GM06990 (cell line): ENCODE data around the gene RRP1.

ENCODE experiments used
- DNase-seq: peaks from one replicate; pipeline ENCODE4 v3.0.0-alpha.2; 2011; ENCODE audit not compliant: insufficient read length; ENCODE audit errors: extremely low read depth
- H3K27me3 ChIP-seq: replicated peaks from 2 replicates; pipeline ENCODE4 v1.6.0; 2011; ENCODE audit warnings: low read length; ENCODE audit not compliant: control insufficient read depth, insufficient read depth
- H3K36me3 ChIP-seq: 2 replicates; pipeline ENCODE4 v1.5.1; 2011; ENCODE audit warnings: low read length; ENCODE audit not compliant: control insufficient read depth, insufficient read depth
- H3K4me3 ChIP-seq: replicated peaks from 2 replicates; pipeline ENCODE4 v1.5.1; 2011; ENCODE audit warnings: low read depth, mild to moderate bottlenecking, control low read depth, low read length
- TF ChIP-seq, protein P1 (sequence below): IDR thresholded peaks from 2 replicates; pipeline ENCODE4 v1.5.1; 2011; ENCODE audit warnings: low read length, control low read depth, mild to moderate bottlenecking, inconsistent platforms; ENCODE audit not compliant: insufficient read depth, poor library complexity, severe bottlenecking

The RRP1 gene

DNA sequence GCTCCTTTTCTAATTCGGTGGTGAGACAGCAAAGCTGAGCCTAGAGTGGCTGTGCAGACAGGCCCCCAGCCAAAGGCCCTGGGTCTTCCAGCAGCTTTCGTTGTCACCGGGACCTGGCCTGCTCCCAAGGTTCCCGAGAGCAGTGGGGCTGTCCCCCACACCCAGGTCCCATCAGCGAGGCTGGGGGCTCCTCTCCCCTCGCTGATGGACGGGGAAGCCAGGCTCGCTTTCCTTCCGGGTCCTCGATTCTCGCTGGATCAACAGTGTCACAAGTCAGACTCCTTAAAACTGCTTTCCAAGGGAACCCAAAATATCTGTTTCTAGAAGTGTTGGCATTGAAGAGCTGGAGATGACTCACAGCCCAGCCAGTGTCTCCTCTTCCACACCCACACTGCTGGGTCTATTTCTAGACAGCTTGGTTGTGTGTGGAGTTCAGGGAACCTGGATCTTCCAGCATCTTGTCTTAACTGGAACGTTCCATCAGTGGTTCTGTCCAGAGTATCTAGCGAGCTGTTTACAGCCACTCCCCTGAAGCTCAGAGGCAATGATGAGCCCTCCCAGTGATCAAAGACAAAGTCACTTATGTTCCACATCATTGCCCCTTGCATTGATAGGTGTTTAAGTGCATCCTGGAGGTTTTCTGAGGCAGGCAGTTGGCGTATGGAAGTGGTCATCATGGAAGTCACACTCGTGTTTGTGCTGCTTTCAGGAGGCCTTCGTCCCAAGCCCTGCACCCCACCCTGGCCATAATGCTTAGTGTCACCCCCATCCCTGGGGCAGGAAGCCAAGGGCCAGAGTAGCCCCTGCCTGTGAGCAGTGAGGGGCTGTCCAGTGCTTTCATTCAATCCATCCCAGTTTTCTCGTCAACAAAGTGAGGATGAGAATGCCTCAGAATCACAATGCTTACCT lies 35.2 kb downstream of the RRP1 start:
- Histone ChIP-seq H3K27me3 (no peaks in the 10 kb centered on the region), H3K36me3 (no peaks in the 10 kb centered on the region), H3K4me3 (no peak overlapping the region)
- DNase-seq, result no peak
- TF ChIP-seq, protein P1, sequence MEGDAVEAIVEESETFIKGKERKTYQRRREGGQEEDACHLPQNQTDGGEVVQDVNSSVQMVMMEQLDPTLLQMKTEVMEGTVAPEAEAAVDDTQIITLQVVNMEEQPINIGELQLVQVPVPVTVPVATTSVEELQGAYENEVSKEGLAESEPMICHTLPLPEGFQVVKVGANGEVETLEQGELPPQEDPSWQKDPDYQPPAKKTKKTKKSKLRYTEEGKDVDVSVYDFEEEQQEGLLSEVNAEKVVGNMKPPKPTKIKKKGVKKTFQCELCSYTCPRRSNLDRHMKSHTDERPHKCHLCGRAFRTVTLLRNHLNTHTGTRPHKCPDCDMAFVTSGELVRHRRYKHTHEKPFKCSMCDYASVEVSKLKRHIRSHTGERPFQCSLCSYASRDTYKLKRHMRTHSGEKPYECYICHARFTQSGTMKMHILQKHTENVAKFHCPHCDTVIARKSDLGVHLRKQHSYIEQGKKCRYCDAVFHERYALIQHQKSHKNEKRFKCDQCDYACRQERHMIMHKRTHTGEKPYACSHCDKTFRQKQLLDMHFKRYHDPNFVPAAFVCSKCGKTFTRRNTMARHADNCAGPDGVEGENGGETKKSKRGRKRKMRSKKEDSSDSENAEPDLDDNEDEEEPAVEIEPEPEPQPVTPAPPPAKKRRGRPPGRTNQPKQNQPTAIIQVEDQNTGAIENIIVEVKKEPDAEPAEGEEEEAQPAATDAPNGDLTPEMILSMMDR, result no peak

- Histone ChIP-seq H3K36me3 (no peaks in the 10 kb centered on the region), H3K27me3 (no peaks in the 10 kb centered on the region), H3K4me3 (no peak overlapping the region)
- no peak for DNase-seq
- TF ChIP-seq, protein P1, result no peak
Observed at GRCh38 chr21:43825242-43825935, 36.0 kb downstream of the RRP1 start.

GRCh38 chr21:43825936-43826622 lies 36.7 kb downstream of the RRP1 start:
- Histone ChIP-seq H3K4me3 (no peak overlapping the region), H3K27me3 (no peaks in the 10 kb centered on the region)
- DNase-seq, result no peak

GRCh38 chr21:43826623-43826974 lies 37.2 kb downstream of the RRP1 start:
- Histone ChIP-seq H3K4me3 (no peak overlapping the region), H3K36me3 (no peaks in the 10 kb centered on the region), H3K27me3 (no peaks in the 10 kb centered on the region)
- no peak for DNase-seq
- TF ChIP-seq, protein P1, result no peak

More at GRCh38 chr21:43825936-43826622, 36.7 kb downstream of the RRP1 start:
- no peaks in the 10 kb centered on the region for H3K36me3 ChIP-seq
- TF ChIP-seq, protein P1, result no peak

DNA sequence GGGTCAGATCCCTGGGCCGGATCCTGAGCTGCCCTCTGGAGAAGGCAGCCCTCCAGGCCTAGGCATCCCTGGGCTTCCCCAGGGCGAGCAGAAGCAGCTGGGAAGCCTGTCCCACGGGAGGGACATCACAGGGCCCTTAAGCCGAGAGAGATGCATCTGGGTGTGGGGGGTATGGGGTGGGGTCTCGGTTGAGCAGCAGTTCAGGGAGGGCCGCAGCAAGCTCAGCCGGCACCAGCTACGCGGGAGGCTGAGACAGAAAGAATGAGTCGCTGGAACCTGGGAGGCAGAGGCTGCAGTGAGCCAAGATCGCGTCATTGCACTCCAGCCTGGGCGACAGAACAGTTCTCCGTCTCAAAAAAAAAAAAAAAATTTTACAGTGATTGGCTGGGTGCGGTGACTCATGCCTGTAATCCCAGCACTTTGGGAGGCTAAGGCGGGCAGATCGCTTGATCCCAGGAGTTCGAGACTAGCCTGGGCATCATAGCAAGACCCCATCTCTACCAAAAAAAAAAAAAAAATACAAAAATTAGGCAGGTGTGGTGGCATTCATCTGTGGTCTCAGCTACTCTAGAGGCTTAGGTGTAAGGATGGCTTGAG lies 37.7 kb downstream of the RRP1 start:
- H3K27me3 ChIP-seq, result no peaks in the 10 kb centered on the region
- no peak overlapping the region for H3K4me3 ChIP-seq
- no peak for DNase-seq
- no peaks in the 10 kb centered on the region for H3K36me3 ChIP-seq
- TF ChIP-seq, protein P1, result no peak
